NB4 (cell line): ENCODE results near the gene KDELR1.

Experiments
- DNase-seq: peaks from one replicate; pipeline ENCODE4 v3.0.0; 2010; ENCODE audit warnings: low read depth
- H3K4me3 ChIP-seq: one replicate; pipeline ENCODE4 v1.5.1; 2011; ENCODE audit warnings: mild to moderate bottlenecking, low read depth, low read length, moderate library complexity
- CTCF ChIP-seq: IDR thresholded peaks from one replicate; pipeline ENCODE4 v1.5.1; 2012; ENCODE audit warnings: low read depth, low read length
- MAX ChIP-seq: IDR thresholded peaks from 2 replicates; pipeline ENCODE4 v1.6.1; 2011; ENCODE audit warnings: low read depth, low read length
- MYC ChIP-seq: IDR thresholded peaks from 2 replicates; pipeline ENCODE4 v1.6.1; 2011; ENCODE audit warnings: low read depth, low read length
- POLR2A ChIP-seq: IDR thresholded peaks from 2 replicates; pipeline ENCODE4 v1.6.1; 2011; ENCODE audit warnings: mild to moderate bottlenecking; ENCODE audit not compliant: insufficient read length; ENCODE audit errors: extremely low read depth

The KDELR1 gene

GRCh38 chr19:48338802-48339503, 52.4 kb downstream of the KDELR1 start:
- H3K4me3 ChIP-seq, result no peak overlapping the region
- TF ChIP-seq MAX (no peak), POLR2A (no peak), MYC (no peak), CTCF (peak; percentile 17)
- peak; percentile 45 for DNase-seq

DNA sequence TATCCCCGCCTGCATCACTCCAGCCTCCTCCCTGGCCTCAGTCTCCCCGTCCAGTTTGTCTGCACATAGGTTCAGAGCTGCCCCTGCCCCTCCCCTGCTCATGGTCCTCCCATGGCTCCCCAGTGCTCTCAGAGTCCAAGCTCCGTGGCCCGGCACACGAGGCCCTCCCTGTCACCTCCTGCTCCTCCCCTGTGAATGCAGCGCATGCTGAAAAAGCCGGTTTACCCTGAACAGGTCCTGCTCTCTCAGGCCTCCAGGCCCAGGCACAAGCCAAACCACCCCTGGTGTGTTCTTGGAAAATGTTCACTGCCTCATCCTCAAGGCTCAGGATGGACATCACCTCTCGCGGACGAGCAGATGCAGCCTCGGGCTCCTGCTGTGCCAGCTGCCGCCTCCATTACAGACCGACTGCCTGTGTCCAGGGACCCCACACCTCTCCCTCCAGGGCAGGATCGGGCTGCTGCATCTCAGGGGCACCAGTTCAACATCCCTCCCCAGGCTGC, 53.0 kb downstream of the KDELR1 start:
- DNase-seq, result no peak
- H3K4me3 ChIP-seq, result no peak overlapping the region
- TF ChIP-seq CTCF, result no peak
- no peak for TF ChIP-seq MYC
- no peak for TF ChIP-seq MAX
- no peak for TF ChIP-seq POLR2A

GRCh38 chr19:48333467-48334384, 57.6 kb downstream of the KDELR1 start:
- H3K4me3 ChIP-seq, result peak overlapping the region; percentile 68
- peak; percentile 100 for DNase-seq
- TF ChIP-seq POLR2A (peak; percentile 91), MYC (peak; percentile 99), MAX (peak; percentile 97), CTCF (peak; percentile 99)

DNA sequence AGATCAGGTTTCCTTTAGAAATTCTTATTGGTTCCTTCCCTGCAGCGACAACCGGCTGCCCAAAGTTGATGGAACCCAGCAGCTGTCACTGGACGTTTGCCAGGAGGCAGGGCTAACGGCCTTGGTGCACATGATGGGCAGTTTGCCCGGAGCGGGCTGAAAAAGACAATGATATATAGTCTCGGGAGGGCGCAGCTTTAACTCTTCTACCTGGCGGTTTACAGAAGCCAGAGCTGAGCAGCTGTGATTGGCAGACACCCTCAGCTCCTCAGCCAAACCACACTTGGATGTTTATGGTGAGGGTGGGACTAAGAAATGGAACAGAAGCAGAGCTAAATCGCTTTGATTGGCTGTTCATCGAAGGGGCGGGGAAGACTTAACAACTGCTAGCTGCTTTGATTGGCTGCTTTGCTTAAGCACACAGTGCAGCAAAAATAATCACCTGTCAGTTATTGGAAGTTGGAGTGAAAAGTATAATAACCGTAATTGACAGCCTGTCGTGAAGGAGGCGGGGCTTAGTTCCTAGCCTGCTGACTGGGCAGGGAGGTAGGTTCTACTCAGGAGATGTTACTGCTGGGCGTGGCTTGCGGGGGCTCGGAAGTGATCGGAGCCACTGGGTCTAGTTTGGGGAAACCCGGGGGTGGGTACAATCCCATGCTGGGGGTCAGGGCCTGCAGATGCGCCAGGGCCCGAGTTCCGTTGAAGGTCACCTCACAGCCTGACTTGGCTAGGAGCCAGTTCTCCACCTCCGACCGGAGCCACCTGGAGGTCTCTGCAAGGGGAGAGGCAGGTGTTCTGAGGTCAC, 58.5 kb downstream of the KDELR1 start:
- TF ChIP-seq POLR2A (peak; percentile 80), MYC (peak; percentile 74), MAX (peak; percentile 82), CTCF (peak; percentile 5)
- H3K4me3 ChIP-seq, result peak overlapping the region; percentile 68
- peak; percentile 100 for DNase-seq
